ENCODE measurements around the gene HS3ST5.

The HS3ST5 gene

GRCh38 chr6:114181664-114182063 is 161.2 kb downstream of the HS3ST5 start:
- no peaks in the 10 kb centered on the region for H3K9me2 ChIP-seq (replicated peaks; ENCODE audit: insufficient read depth, low read length)
- H3K36me3 ChIP-seq (replicated peaks; ENCODE audit: insufficient read depth, low read length): no peaks in the 10 kb centered on the region
- H3K4me2 ChIP-seq (ENCODE audit: low read depth, low read length): no peak overlapping the region
- no peaks in the 10 kb centered on the region for H4K20me1 ChIP-seq (ENCODE audit: insufficient read depth, low read length)
- H3K9me3 ChIP-seq (replicated peaks; ENCODE audit: insufficient read depth, low read length): no peaks in the 10 kb centered on the region
- TF ChIP-seq EZH2phosphoT487 (IDR thresholded peaks at IDR 0.05; ENCODE audit: low read length): no peak
- TF ChIP-seq EZH2 (optimal IDR thresholded peaks at IDR 0.05; ENCODE audit: low read depth, low read length): no peak
- TF ChIP-seq, protein P1, sequence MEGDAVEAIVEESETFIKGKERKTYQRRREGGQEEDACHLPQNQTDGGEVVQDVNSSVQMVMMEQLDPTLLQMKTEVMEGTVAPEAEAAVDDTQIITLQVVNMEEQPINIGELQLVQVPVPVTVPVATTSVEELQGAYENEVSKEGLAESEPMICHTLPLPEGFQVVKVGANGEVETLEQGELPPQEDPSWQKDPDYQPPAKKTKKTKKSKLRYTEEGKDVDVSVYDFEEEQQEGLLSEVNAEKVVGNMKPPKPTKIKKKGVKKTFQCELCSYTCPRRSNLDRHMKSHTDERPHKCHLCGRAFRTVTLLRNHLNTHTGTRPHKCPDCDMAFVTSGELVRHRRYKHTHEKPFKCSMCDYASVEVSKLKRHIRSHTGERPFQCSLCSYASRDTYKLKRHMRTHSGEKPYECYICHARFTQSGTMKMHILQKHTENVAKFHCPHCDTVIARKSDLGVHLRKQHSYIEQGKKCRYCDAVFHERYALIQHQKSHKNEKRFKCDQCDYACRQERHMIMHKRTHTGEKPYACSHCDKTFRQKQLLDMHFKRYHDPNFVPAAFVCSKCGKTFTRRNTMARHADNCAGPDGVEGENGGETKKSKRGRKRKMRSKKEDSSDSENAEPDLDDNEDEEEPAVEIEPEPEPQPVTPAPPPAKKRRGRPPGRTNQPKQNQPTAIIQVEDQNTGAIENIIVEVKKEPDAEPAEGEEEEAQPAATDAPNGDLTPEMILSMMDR (IDR thresholded peaks at IDR 0.05; ENCODE audit: low read length): no peak
- no peaks in the 10 kb centered on the region for H3K79me2 ChIP-seq (ENCODE audit: low read length)
- no peaks in the 10 kb centered on the region for H3K27me3 ChIP-seq (replicated peaks; ENCODE audit: insufficient read depth, low read length)
- no peaks in the 10 kb centered on the region for H3F3A ChIP-seq (ENCODE audit: insufficient read depth, low read length)
- H3K9ac ChIP-seq (ENCODE audit: low read length): no peak overlapping the region
- no peak overlapping the region for H3K4me3 ChIP-seq (ENCODE audit: low read length)
- no peak overlapping the region for H3K27ac ChIP-seq (ENCODE audit: low read length)
- no peaks in the 10 kb centered on the region for H3K4me1 ChIP-seq (ENCODE audit: low read length)
- no peak overlapping the region for H2AFZ ChIP-seq (ENCODE audit: low read length)
- DNase-seq: no peak

DNA sequence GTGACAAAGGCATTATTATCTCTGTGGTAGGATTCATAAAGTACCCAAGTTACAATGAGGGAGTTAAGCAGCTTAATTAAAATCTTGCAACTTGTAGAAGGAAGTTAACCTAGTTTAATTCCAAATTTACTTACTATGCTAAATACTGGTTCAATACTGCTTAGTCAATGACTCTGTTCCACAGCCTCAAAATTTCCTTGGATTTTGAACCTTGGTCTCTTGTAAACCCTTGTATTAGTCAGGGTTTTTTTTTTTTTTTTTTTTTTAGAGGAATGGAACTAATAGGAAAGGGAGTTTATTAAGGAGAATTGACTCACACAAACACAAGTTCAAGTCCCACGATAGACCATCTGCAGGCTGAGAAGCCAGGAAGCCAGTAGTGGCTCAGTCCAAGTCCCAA is 163.4 kb downstream of the HS3ST5 start:
- H3K9me3 ChIP-seq (replicated peaks; ENCODE audit: insufficient read depth, low read length): no peaks in the 10 kb centered on the region
- no peak overlapping the region for H3K27ac ChIP-seq (ENCODE audit: low read length)
- H2AFZ ChIP-seq (ENCODE audit: low read length): no peak overlapping the region
- H3F3A ChIP-seq (ENCODE audit: insufficient read depth, low read length): no peaks in the 10 kb centered on the region
- no peaks in the 10 kb centered on the region for H3K36me3 ChIP-seq (replicated peaks; ENCODE audit: insufficient read depth, low read length)
- no peak overlapping the region for H3K4me2 ChIP-seq (ENCODE audit: low read depth, low read length)
- no peaks in the 10 kb centered on the region for H3K79me2 ChIP-seq (ENCODE audit: low read length)
- H3K4me1 ChIP-seq (ENCODE audit: low read length): no peaks in the 10 kb centered on the region
- no peaks in the 10 kb centered on the region for H3K9me2 ChIP-seq (replicated peaks; ENCODE audit: insufficient read depth, low read length)
- no peaks in the 10 kb centered on the region for H4K20me1 ChIP-seq (ENCODE audit: insufficient read depth, low read length)
- H3K4me3 ChIP-seq (ENCODE audit: low read length): no peak overlapping the region
- no peak for TF ChIP-seq EZH2phosphoT487 (IDR thresholded peaks at IDR 0.05; ENCODE audit: low read length)
- TF ChIP-seq, protein P1 (IDR thresholded peaks at IDR 0.05; ENCODE audit: low read length): no peak
- TF ChIP-seq EZH2 (optimal IDR thresholded peaks at IDR 0.05; ENCODE audit: low read depth, low read length): no peak
- no peaks in the 10 kb centered on the region for H3K27me3 ChIP-seq (replicated peaks; ENCODE audit: insufficient read depth, low read length)
- no peak overlapping the region for H3K9ac ChIP-seq (ENCODE audit: low read length)
- DNase-seq: no peak

DNA sequence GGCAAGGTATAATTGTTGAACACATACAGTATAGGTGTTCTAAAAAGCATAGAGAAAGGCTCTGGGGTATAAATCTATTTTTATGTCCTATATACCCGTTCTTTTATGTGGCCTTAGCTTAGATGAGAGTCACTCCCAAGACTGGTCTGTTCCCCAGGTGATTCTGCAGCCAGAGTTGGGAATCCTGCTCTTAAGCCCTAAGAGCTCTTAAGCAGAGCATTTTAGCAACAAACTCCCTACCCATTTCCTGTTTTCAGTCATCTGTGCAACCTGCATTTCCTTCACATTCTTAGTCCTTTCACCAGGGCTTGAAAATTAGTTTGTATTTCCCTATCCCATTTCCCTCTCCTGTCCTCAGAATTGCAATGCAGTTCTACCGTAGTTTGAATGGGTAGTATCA is 166.1 kb downstream of the HS3ST5 start:
- no peaks in the 10 kb centered on the region for H4K20me1 ChIP-seq (ENCODE audit: insufficient read depth, low read length)
- TF ChIP-seq, protein P1 (IDR thresholded peaks at IDR 0.05; ENCODE audit: low read length): no peak
- no peak for TF ChIP-seq EZH2 (optimal IDR thresholded peaks at IDR 0.05; ENCODE audit: low read depth, low read length)
- no peaks in the 10 kb centered on the region for H3K4me1 ChIP-seq (ENCODE audit: low read length)
- no peak overlapping the region for H2AFZ ChIP-seq (ENCODE audit: low read length)
- no peaks in the 10 kb centered on the region for H3K36me3 ChIP-seq (replicated peaks; ENCODE audit: insufficient read depth, low read length)
- no peaks in the 10 kb centered on the region for H3K79me2 ChIP-seq (ENCODE audit: low read length)
- no peak overlapping the region for H3K4me2 ChIP-seq (ENCODE audit: low read depth, low read length)
- no peak overlapping the region for H3K4me3 ChIP-seq (ENCODE audit: low read length)
- H3F3A ChIP-seq (ENCODE audit: insufficient read depth, low read length): no peaks in the 10 kb centered on the region
- H3K27me3 ChIP-seq (replicated peaks; ENCODE audit: insufficient read depth, low read length): no peaks in the 10 kb centered on the region
- no peak overlapping the region for H3K9ac ChIP-seq (ENCODE audit: low read length)
- DNase-seq: no peak
- H3K27ac ChIP-seq (ENCODE audit: low read length): no peak overlapping the region
- no peaks in the 10 kb centered on the region for H3K9me3 ChIP-seq (replicated peaks; ENCODE audit: insufficient read depth, low read length)
- H3K9me2 ChIP-seq (replicated peaks; ENCODE audit: insufficient read depth, low read length): no peaks in the 10 kb centered on the region

Data from MM.1S (cell line).